ENCODE results near the gene RMC1. TPM values are rescaled to one million over a fixed set of nuclear protein-coding genes. Genes with fewer than 3 reads are reported as not detected.

RMC1 gene
- total RNA-seq, 1 experiment from 2014 or later, result 24.7 TPM

GRCh38 chr18:23523429-23524212 lies 20.3 kb downstream of the RMC1 start:
- POLR2A ChIA-PET, result interaction anchor here (0.6 to 0.7 kb wide), 2 partner anchors 9 to 245 kb away, joined by 3 read pairs; no protein-coding TSS in a partner anchor
- no TSS peak for BruUV-seq (replicated peaks)

DNA sequence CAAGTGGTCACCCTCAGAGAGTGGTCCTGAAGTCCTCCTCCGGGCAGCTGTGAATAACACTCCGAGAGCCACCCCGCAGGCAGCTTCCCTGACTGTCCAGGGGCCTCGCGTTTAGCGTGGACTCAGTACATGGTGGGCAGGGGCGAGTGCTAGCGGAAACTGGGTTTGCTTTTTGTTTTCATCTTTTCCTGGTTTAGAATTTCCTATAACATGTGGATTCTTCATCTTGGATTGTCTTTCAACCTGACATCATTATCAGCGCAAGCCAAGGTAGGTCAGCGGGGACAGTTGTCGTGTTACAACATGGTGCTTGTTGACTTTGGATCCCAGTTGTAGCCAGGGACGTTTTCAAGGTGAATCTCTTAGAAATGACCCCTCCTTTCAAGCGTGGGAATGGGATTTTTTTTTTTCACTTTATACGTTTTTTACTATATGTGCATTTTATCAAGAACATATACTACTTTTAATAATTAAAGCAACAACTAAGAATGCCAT lies 20.9 kb downstream of the RMC1 start:
- no peak for TF ChIP-seq CTCF (IDR thresholded peaks at IDR 0.05; ENCODE audit: unreplicated experiment)
- Mint-ChIP-seq H3K4me3 (ENCODE audit: unreplicated experiment) (no peak overlapping the region), H3K4me1 (ENCODE audit: insufficient read depth, unreplicated experiment) (peaks cover 10% of the 10 kb centered on the region), H3K36me3 (ENCODE audit: insufficient read depth, unreplicated experiment) (peaks cover 92% of the 10 kb centered on the region), H3K27me3 (ENCODE audit: insufficient read depth, unreplicated experiment) (no peaks in the 10 kb centered on the region), H3K9me3 (ENCODE audit: unreplicated experiment) (no peaks in the 10 kb centered on the region), H3K27ac (ENCODE audit: low read depth, unreplicated experiment) (peak overlapping the region; percentile 76)
- ChIA-PET POLR2A (no interaction called here), CTCF (interaction anchor here (0.8 to 1.6 kb wide), 3 partner anchors 8 to 23 kb away, joined by 3 to 4 read pairs (median 4); no protein-coding TSS in a partner anchor)
- no TSS peak for BruUV-seq (replicated peaks)
- DNase-seq (ENCODE audit: unreplicated experiment), result no peak
- intact Hi-C loops (cut with micrococcal nuclease), result no loop called here

More at GRCh38 chr18:23523429-23524212, 20.3 kb downstream of the RMC1 start:
- Mint-ChIP-seq H3K4me3 (ENCODE audit: unreplicated experiment) (no peak overlapping the region), H3K27me3 (ENCODE audit: insufficient read depth, unreplicated experiment) (no peaks in the 10 kb centered on the region), H3K27ac (ENCODE audit: low read depth, unreplicated experiment) (peak overlapping the region; percentile 76), H3K36me3 (ENCODE audit: insufficient read depth, unreplicated experiment) (peaks cover 92% of the 10 kb centered on the region), H3K4me1 (ENCODE audit: insufficient read depth, unreplicated experiment) (peaks cover 6% of the 10 kb centered on the region), H3K9me3 (ENCODE audit: unreplicated experiment) (no peaks in the 10 kb centered on the region)
- intact Hi-C loops (cut with micrococcal nuclease), result no loop called here
- CTCF ChIA-PET, result interaction anchor here (0.6 to 1.9 kb wide), 6 partner anchors 7 to 1671 kb away, joined by 3 to 5 read pairs (median 4); no protein-coding TSS in a partner anchor
- no peak for TF ChIP-seq CTCF (IDR thresholded peaks at IDR 0.05; ENCODE audit: unreplicated experiment)
- peak; percentile 56 for DNase-seq (ENCODE audit: unreplicated experiment)

DNA sequence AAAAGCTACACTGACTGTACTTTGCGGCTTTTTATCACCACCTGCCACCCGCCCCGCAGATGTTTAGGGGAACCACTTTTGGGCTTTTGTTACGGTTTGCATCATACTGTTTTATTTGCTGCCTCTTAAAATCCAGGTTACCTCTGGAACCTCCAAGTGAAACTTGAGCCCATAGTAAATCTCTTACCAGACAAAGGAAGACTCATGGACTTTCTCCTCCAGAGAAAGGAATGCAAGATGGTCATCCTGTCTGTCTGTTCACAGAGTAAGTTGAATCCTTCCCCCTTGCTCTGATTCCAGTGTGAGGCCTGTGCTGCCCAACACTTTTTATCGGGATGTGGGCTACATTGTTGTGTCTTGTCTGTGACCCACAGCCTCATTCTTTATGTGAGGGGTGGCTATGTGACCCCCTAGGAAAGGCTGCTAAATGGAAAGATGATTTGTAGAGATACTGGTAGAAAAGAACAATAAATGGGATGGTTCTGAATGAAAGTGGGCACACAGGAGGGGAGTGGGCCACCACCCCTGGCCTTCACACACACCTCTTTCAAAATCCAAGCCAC lies 23.3 kb downstream of the RMC1 start:
- no peak for DNase-seq (ENCODE audit: unreplicated experiment)
- peaks cover 90% of the 10 kb centered on the region for H3K36me3 Mint-ChIP-seq (ENCODE audit: insufficient read depth, unreplicated experiment)
- no TSS peak for BruUV-seq (replicated peaks)
- no peak for TF ChIP-seq CTCF (IDR thresholded peaks at IDR 0.05; ENCODE audit: unreplicated experiment)
- intact Hi-C loops (cut with micrococcal nuclease), result no loop called here
- H3K4me1 Mint-ChIP-seq (ENCODE audit: insufficient read depth, unreplicated experiment), result peaks cover 20% of the 10 kb centered on the region
- CTCF ChIA-PET, result interaction anchor here (0.7 to 1.0 kb wide), 3 partner anchors 10 to 30 kb away, joined by 3 read pairs; no protein-coding TSS in a partner anchor
- no peak overlapping the region for H3K4me3 Mint-ChIP-seq (ENCODE audit: unreplicated experiment)
- H3K9me3 Mint-ChIP-seq (ENCODE audit: unreplicated experiment), result no peaks in the 10 kb centered on the region
- H3K27ac Mint-ChIP-seq (ENCODE audit: low read depth, unreplicated experiment), result no peak overlapping the region
- H3K27me3 Mint-ChIP-seq (ENCODE audit: insufficient read depth, unreplicated experiment), result no peaks in the 10 kb centered on the region
- POLR2A ChIA-PET, result no interaction called here

Data from MCF 10A (cell line).